Dermis microvascular lymphatic vessel endothelial cell (primary cell): Measurements from ENCODE around the gene CHCHD1. TPM values are rescaled to one million over a fixed set of nuclear protein-coding genes. Genes with fewer than 3 reads are reported as not detected.
A peak's percentile ranks its signal among the peaks of the same experiment; 100 is the strongest.
"Not testable (repeated sequence)": the region's sequence is repeated elsewhere in the genome, so short reads cannot be mapped to it uniquely, and the experiment has no call there.

Experiments
- DNase-seq, 2 donors: peaks; one replicate each; pipeline versions ENCODE4 v3.0.0 to v3.0.0-alpha.2; 2010; ENCODE audit warnings: low read depth in 2 of 2
- total RNA-seq: library from RNA; depleted of rRNA; stranded (reverse); fragments of >200 nt; gene quantifications from 2 replicates; pipeline ENCODE4 v1.2.1, GENCODE V29; 2014

CHCHD1 gene
- total RNA-seq, 1 donor from 2014 or later, result 25.3 TPM

- DNase-seq, result no peak
These were observed 13.0 kb upstream of the CHCHD1 start for GRCh38 chr10:73768881-73769280.

- no peak for DNase-seq
These were observed 12.5 kb upstream of the CHCHD1 start for GRCh38 chr10:73769396-73769795.

- peak; percentile 71 to 84 for DNase-seq
These were observed 10.0 kb upstream of the CHCHD1 start for GRCh38 chr10:73771722-73772280.

- peak; percentile 47 to 79 for DNase-seq
These were observed 9.3 kb upstream of the CHCHD1 start for GRCh38 chr10:73772281-73773151.

- DNase-seq, result no peak
These were observed 8.5 kb upstream of the CHCHD1 start for GRCh38 chr10:73773152-73773879.

- DNase-seq, result peak in 1 of 2 donors; percentile 51
These were observed 7.2 kb upstream of the CHCHD1 start for GRCh38 chr10:73774637-73775036.

- DNase-seq, result no peak
These were observed 2.8 kb upstream of the CHCHD1 start for GRCh38 chr10:73779018-73779417.

GRCh38 chr10:73779539-73780197 lies 2.2 kb upstream of the CHCHD1 start:
- DNase-seq, result no peak

- DNase-seq, result no peak
These were observed 1.5 kb upstream of the CHCHD1 start for GRCh38 chr10:73780301-73780700.

- DNase-seq, result no peak
These were observed 882 bp upstream of the CHCHD1 start for GRCh38 chr10:73780966-73781365.

GRCh38 chr10:73781548-73781878 lies 335 bp upstream of the CHCHD1 start:
- no peak for DNase-seq

- no peak for DNase-seq
These were observed 869 bp downstream of the CHCHD1 start for GRCh38 chr10:73782749-73783085.

GRCh38 chr10:73785211-73785720 lies 3.4 kb downstream of the CHCHD1 start, which contains the start of gene ZSWIM8:
Gene ZSWIM8 (plus strand): TSS chr10:73785606. CDS start chr10:73785879, 273 bp downstream.
- peak; percentile 97 for DNase-seq

GRCh38 chr10:73785721-73786511 lies 4.1 kb downstream of the CHCHD1 start:
- peak; percentile 45 to 78 for DNase-seq

- DNase-seq, result no peak
These were observed 4.7 kb downstream of the CHCHD1 start for GRCh38 chr10:73786512-73786885.

- DNase-seq, result not testable (repeated sequence)
These were observed 5.4 kb downstream of the CHCHD1 start for GRCh38 chr10:73787031-73787800.

GRCh38 chr10:73788864-73789658 lies 7.2 kb downstream of the CHCHD1 start:
- no peak for DNase-seq

- DNase-seq, result no peak
These were observed 7.8 kb downstream of the CHCHD1 start for GRCh38 chr10:73789659-73790055.

- DNase-seq, result no peak
These were observed 9.2 kb downstream of the CHCHD1 start for GRCh38 chr10:73790886-73791625.
